ENCODE measurements around the gene PPM1L. TPM values are rescaled to one million over a fixed set of nuclear protein-coding genes. Genes with fewer than 3 reads are reported as not detected.

Gene PPM1L
- total RNA-seq, 1 donor from 2014 or later, result 14.1 TPM

GRCh38 chr3:161054860-161055604 lies 299.0 kb downstream of the PPM1L start:
- no peaks in the 10 kb centered on the region for H3K27me3 ChIP-seq (ENCODE audit: control insufficient read depth in 3 of 3, insufficient read depth in 3 of 3, low read length in 3 of 3)
- no peaks in the 10 kb centered on the region for H3K9me3 ChIP-seq (ENCODE audit: control insufficient read depth in 3 of 3, low read length in 3 of 3)
- no peaks in the 10 kb centered on the region for H3K4me1 ChIP-seq (ENCODE audit: control insufficient read depth in 3 of 3, insufficient read depth in 3 of 3, low read length in 3 of 3)
- no peaks in the 10 kb centered on the region for H3K36me3 ChIP-seq (ENCODE audit: control insufficient read depth in 3 of 3, insufficient read depth in 3 of 3, low read length in 3 of 3)
- no peak overlapping the region for H3K9ac ChIP-seq (ENCODE audit: low read depth in 1 of 3, low read length in 3 of 3)
- no peak overlapping the region for H3K27ac ChIP-seq (ENCODE audit: low read depth, low read length)
- H3K4me3 ChIP-seq (ENCODE audit: low read length in 3 of 3), result no peak overlapping the region

- H3K27me3 ChIP-seq (ENCODE audit: control insufficient read depth in 3 of 3, insufficient read depth in 3 of 3, low read length in 3 of 3), result no peaks in the 10 kb centered on the region
- no peak overlapping the region for H3K27ac ChIP-seq (ENCODE audit: low read depth, low read length)
- peaks cover 7 to 13% (median 8%) of the 10 kb centered on the region in 3 donors for H3K36me3 ChIP-seq (ENCODE audit: control insufficient read depth in 3 of 3, insufficient read depth in 3 of 3, low read length in 3 of 3)
- H3K4me1 ChIP-seq (ENCODE audit: control insufficient read depth in 3 of 3, insufficient read depth in 3 of 3, low read length in 3 of 3), result no peaks in the 10 kb centered on the region
- H3K9ac ChIP-seq (ENCODE audit: low read depth in 1 of 3, low read length in 3 of 3), result no peak overlapping the region
- H3K9me3 ChIP-seq (ENCODE audit: control insufficient read depth in 3 of 3, low read length in 3 of 3), result no peaks in the 10 kb centered on the region
- no peak overlapping the region for H3K4me3 ChIP-seq (ENCODE audit: low read length in 3 of 3)
Measured at GRCh38 chr3:161064413-161064812, 308.4 kb downstream of the PPM1L start.

- H3K9me3 ChIP-seq (ENCODE audit: control insufficient read depth in 3 of 3, low read length in 3 of 3), result no peaks in the 10 kb centered on the region
- no peak overlapping the region for H3K9ac ChIP-seq (ENCODE audit: low read depth in 1 of 3, low read length in 3 of 3)
- no peaks in the 10 kb centered on the region for H3K27me3 ChIP-seq (ENCODE audit: control insufficient read depth in 3 of 3, insufficient read depth in 3 of 3, low read length in 3 of 3)
- H3K36me3 ChIP-seq (ENCODE audit: control insufficient read depth in 3 of 3, insufficient read depth in 3 of 3, low read length in 3 of 3), result peaks cover 10 to 16% (median 11%) of the 10 kb centered on the region in 3 donors
- no peak overlapping the region for H3K27ac ChIP-seq (ENCODE audit: low read depth, low read length)
- no peak overlapping the region for H3K4me3 ChIP-seq (ENCODE audit: low read length in 3 of 3)
- peaks cover 0 to 3% (median 0%) of the 10 kb centered on the region in 3 donors for H3K4me1 ChIP-seq (ENCODE audit: control insufficient read depth in 3 of 3, insufficient read depth in 3 of 3, low read length in 3 of 3)
Measured at GRCh38 chr3:161066930-161067329, 310.9 kb downstream of the PPM1L start.

- H3K36me3 ChIP-seq (ENCODE audit: control insufficient read depth in 3 of 3, insufficient read depth in 3 of 3, low read length in 3 of 3), result peaks cover 10 to 16% (median 11%) of the 10 kb centered on the region in 3 donors
- H3K27me3 ChIP-seq (ENCODE audit: control insufficient read depth in 3 of 3, insufficient read depth in 3 of 3, low read length in 3 of 3), result no peaks in the 10 kb centered on the region
- no peak overlapping the region for H3K9ac ChIP-seq (ENCODE audit: low read depth in 1 of 3, low read length in 3 of 3)
- H3K9me3 ChIP-seq (ENCODE audit: control insufficient read depth in 3 of 3, low read length in 3 of 3), result no peaks in the 10 kb centered on the region
- no peak overlapping the region for H3K27ac ChIP-seq (ENCODE audit: low read depth, low read length)
- H3K4me1 ChIP-seq (ENCODE audit: control insufficient read depth in 3 of 3, insufficient read depth in 3 of 3, low read length in 3 of 3), result peaks cover 0 to 3% (median 0%) of the 10 kb centered on the region in 3 donors
- H3K4me3 ChIP-seq (ENCODE audit: low read length in 3 of 3), result no peak overlapping the region
Measured at GRCh38 chr3:161067335-161067734, 311.3 kb downstream of the PPM1L start.

- no peaks in the 10 kb centered on the region for H3K27me3 ChIP-seq (ENCODE audit: control insufficient read depth in 3 of 3, insufficient read depth in 3 of 3, low read length in 3 of 3)
- peaks cover 10 to 16% (median 11%) of the 10 kb centered on the region in 3 donors for H3K36me3 ChIP-seq (ENCODE audit: control insufficient read depth in 3 of 3, insufficient read depth in 3 of 3, low read length in 3 of 3)
- no peaks in the 10 kb centered on the region for H3K9me3 ChIP-seq (ENCODE audit: control insufficient read depth in 3 of 3, low read length in 3 of 3)
- H3K4me3 ChIP-seq (ENCODE audit: low read length in 3 of 3), result no peak overlapping the region
- H3K9ac ChIP-seq (ENCODE audit: low read depth in 1 of 3, low read length in 3 of 3), result no peak overlapping the region
- no peak overlapping the region for H3K27ac ChIP-seq (ENCODE audit: low read depth, low read length)
- H3K4me1 ChIP-seq (ENCODE audit: control insufficient read depth in 3 of 3, insufficient read depth in 3 of 3, low read length in 3 of 3), result peaks cover 0 to 3% (median 0%) of the 10 kb centered on the region in 3 donors
Measured at GRCh38 chr3:161069511-161070251, 313.6 kb downstream of the PPM1L start.

- Histone ChIP-seq H3K9me3 (ENCODE audit: control insufficient read depth in 3 of 3, low read length in 3 of 3) (no peaks in the 10 kb centered on the region), H3K27ac (ENCODE audit: low read depth, low read length) (no peak overlapping the region), H3K9ac (ENCODE audit: low read depth in 1 of 3, low read length in 3 of 3) (no peak overlapping the region), H3K36me3 (ENCODE audit: control insufficient read depth in 3 of 3, insufficient read depth in 3 of 3, low read length in 3 of 3) (peaks cover 6 to 15% (median 10%) of the 10 kb centered on the region in 3 donors), H3K4me3 (ENCODE audit: low read length in 3 of 3) (no peak overlapping the region), H3K27me3 (ENCODE audit: control insufficient read depth in 3 of 3, insufficient read depth in 3 of 3, low read length in 3 of 3) (no peaks in the 10 kb centered on the region), H3K4me1 (ENCODE audit: control insufficient read depth in 3 of 3, insufficient read depth in 3 of 3, low read length in 3 of 3) (peaks cover 0 to 3% (median 0%) of the 10 kb centered on the region in 3 donors)
Measured at GRCh38 chr3:161070252-161070930, 314.4 kb downstream of the PPM1L start.

GRCh38 chr3:161070980-161071663 lies 315.1 kb downstream of the PPM1L start:
- H3K4me3 ChIP-seq (ENCODE audit: low read length in 3 of 3), result no peak overlapping the region
- peaks cover 4 to 11% (median 10%) of the 10 kb centered on the region in 3 donors for H3K36me3 ChIP-seq (ENCODE audit: control insufficient read depth in 3 of 3, insufficient read depth in 3 of 3, low read length in 3 of 3)
- H3K4me1 ChIP-seq (ENCODE audit: control insufficient read depth in 3 of 3, insufficient read depth in 3 of 3, low read length in 3 of 3), result peaks cover 0 to 3% (median 0%) of the 10 kb centered on the region in 3 donors
- no peak overlapping the region for H3K27ac ChIP-seq (ENCODE audit: low read depth, low read length)
- H3K27me3 ChIP-seq (ENCODE audit: control insufficient read depth in 3 of 3, insufficient read depth in 3 of 3, low read length in 3 of 3), result no peaks in the 10 kb centered on the region
- no peak overlapping the region for H3K9ac ChIP-seq (ENCODE audit: low read depth in 1 of 3, low read length in 3 of 3)
- no peaks in the 10 kb centered on the region for H3K9me3 ChIP-seq (ENCODE audit: control insufficient read depth in 3 of 3, low read length in 3 of 3)

- Histone ChIP-seq H3K4me3 (ENCODE audit: low read length in 3 of 3) (no peak overlapping the region), H3K27me3 (ENCODE audit: control insufficient read depth in 3 of 3, insufficient read depth in 3 of 3, low read length in 3 of 3) (no peaks in the 10 kb centered on the region), H3K4me1 (ENCODE audit: control insufficient read depth in 3 of 3, insufficient read depth in 3 of 3, low read length in 3 of 3) (peaks cover 0 to 3% (median 0%) of the 10 kb centered on the region in 3 donors), H3K36me3 (ENCODE audit: control insufficient read depth in 3 of 3, insufficient read depth in 3 of 3, low read length in 3 of 3) (peaks cover 4 to 11% (median 10%) of the 10 kb centered on the region in 3 donors), H3K9ac (ENCODE audit: low read depth in 1 of 3, low read length in 3 of 3) (no peak overlapping the region), H3K9me3 (ENCODE audit: control insufficient read depth in 3 of 3, low read length in 3 of 3) (no peaks in the 10 kb centered on the region), H3K27ac (ENCODE audit: low read depth, low read length) (no peak overlapping the region)
Measured at GRCh38 chr3:161072211-161072621, 316.2 kb downstream of the PPM1L start.

GRCh38 chr3:161072751-161073150 lies 316.7 kb downstream of the PPM1L start:
- Histone ChIP-seq H3K9ac (ENCODE audit: low read depth in 1 of 3, low read length in 3 of 3) (no peak overlapping the region), H3K36me3 (ENCODE audit: control insufficient read depth in 3 of 3, insufficient read depth in 3 of 3, low read length in 3 of 3) (peaks cover 4 to 10% (median 9%) of the 10 kb centered on the region in 3 donors), H3K9me3 (ENCODE audit: control insufficient read depth in 3 of 3, low read length in 3 of 3) (no peaks in the 10 kb centered on the region), H3K4me3 (ENCODE audit: low read length in 3 of 3) (no peak overlapping the region), H3K27ac (ENCODE audit: low read depth, low read length) (no peak overlapping the region), H3K4me1 (ENCODE audit: control insufficient read depth in 3 of 3, insufficient read depth in 3 of 3, low read length in 3 of 3) (peaks cover 0 to 3% (median 0%) of the 10 kb centered on the region in 3 donors), H3K27me3 (ENCODE audit: control insufficient read depth in 3 of 3, insufficient read depth in 3 of 3, low read length in 3 of 3) (no peaks in the 10 kb centered on the region)
